Adrenal gland (tissue), 12 donors: ENCODE results near the gene ANO10. TPM values are rescaled to one million over a fixed set of nuclear protein-coding genes. Genes with fewer than 3 reads are reported as not detected.
A peak's percentile ranks its signal among the peaks of the same experiment; 100 is the strongest.

Experiments
- DNase-seq, 7 donors: peaks; one replicate each; pipeline ENCODE4 v3.0.0-alpha.2; 2019 to 2020
- H3K27ac ChIP-seq, 5 donors: fragments of 200-600 bp; sonication (generic) in 4 of 5; 1 replicate in 3 of 5; 2 replicates in 2 of 5; pipeline versions ENCODE4 v1.5.1 to v1.8.0; 2016 to 2020; ENCODE audit warnings: mild to moderate bottlenecking in 1 of 5
- H3K27me3 ChIP-seq: fragments of 200-600 bp; 2 replicates; pipeline ENCODE4 v1.8.0; 2021
- H3K36me3 ChIP-seq, 2 donors: fragments of 200-600 bp; replicated peaks in 1 of 2; 1 replicate in 1 of 2; 2 replicates in 1 of 2; pipeline versions ENCODE4 v1.5.1 to v1.8.0; 2018 to 2022
- H3K4me1 ChIP-seq, 2 donors: fragments of 200-600 bp; replicated peaks in 1 of 2; 1 replicate in 1 of 2; 2 replicates in 1 of 2; pipeline versions ENCODE4 v1.5.1 to v1.8.0; 2018 to 2021
- H3K4me3 ChIP-seq, 4 donors: fragments of 200-600 bp; sonication (generic) in 3 of 4; one replicate each; pipeline ENCODE4 v1.5.1; 2016 to 2018
- H3K9me3 ChIP-seq, 3 donors: fragments of 200-600 bp; sonication (generic) in 1 of 3; replicated peaks in 1 of 3; 1 replicate in 2 of 3; 2 replicates in 1 of 3; pipeline versions ENCODE4 v1.5.1 to v1.8.0; 2016 to 2021
- CTCF ChIP-seq, 6 experiments: fragments of 450-650 bp in 4 of 6; fragments of 200-600 bp in 2 of 6; sonication (generic) in 1 of 6; IDR thresholded peaks; 1 replicate in 5 of 6; 2 replicates in 1 of 6; pipeline versions ENCODE4 v1.5.1 to v1.8.0; 2016 to 2021; ENCODE audit warnings: antibody characterized with exemption in 6 of 6, mild to moderate bottlenecking in 2 of 6, moderate library complexity in 1 of 6
- POLR2A ChIP-seq, 2 donors: fragments of 450-650 bp; IDR thresholded peaks; one replicate each; pipeline ENCODE4 v1.6.1; 2017; ENCODE audit warnings: antibody characterized with exemption in 2 of 2, mild to moderate bottlenecking in 2 of 2, moderate library complexity in 1 of 2
- WGBS, 4 donors: extraction: QIAGEN DNeasy Blood & Tissue Kit in 2 of 4; methylation state at CpG; one replicate each; pipeline versions ENCODE4 v1.1.5 to v1.1.7; 2013 to 2017; 5-methylcytosine and 5-hydroxymethylcytosine counted together
- intact Hi-C, 2 donors: fragments of 100-400 bp; cut with DNase I; formaldehyde crosslinking; loops; one replicate each; pipeline versions ENCODE4 v1.14.1 to v1.15.0; 2022 to 2023
- polyA plus RNA-seq, 3 donors: library from polyadenylated mRNA; stranded (reverse); fragments of 200-250 nt in 2 of 3; fragments of 350-450 nt in 1 of 3; fragmentation: Illumina TruSeq in 1 of 3; extraction: RNeasy Lipid Tissue Mini Kit (QIAGEN cat#74804) in 1 of 3; gene quantifications; one replicate each; pipeline ENCODE4 v1.2.3, GENCODE V29; 2013 to 2014
- total RNA-seq, 9 donors: library from RNA; depleted of rRNA in 4 of 9; stranded (reverse); fragments of >200 nt in 4 of 9; fragments of 120-200 nt in 1 of 9; fragmentation: NEBNext Ultra II Directional in 1 of 9; extraction: Animal tissue kit (Norgen Biotek cat#: 25700) in 1 of 9; gene quantifications; one replicate each; pipeline versions ENCODE4 v1.1.0 to v1.2.4, GENCODE V29; 2013 to 2023
- donor health status: healthy with polysubstance abuse.
- donor health status: Bipolar disorder and iron deficiency.
- donor health status: DM: yes; HTN: yes; CAD: no.
- donor health status: DM: no; HTN: no; CAD: no.
- donor health status: DM: no; HTN: no; CAD: no.
- donor health status: DM: yes; HTN: yes; CAD: no.

Gene ANO10
- total and polyA plus RNA-seq, 12 donors, result 10.7 to 34.8 (median 22.0) TPM

GRCh38 chr3:43343185-43343584, 278.6 kb downstream of the ANO10 start:
- H3K36me3 ChIP-seq, result peaks cover 0 to 38% of the 10 kb centered on the region in 2 donors
- peak overlapping the region in 3 of 5 donors; percentile 0 to 27 (median 11) for H3K27ac ChIP-seq
- no peak for TF ChIP-seq CTCF (IDR thresholded peaks at IDR 0.05)
- no peak for TF ChIP-seq POLR2A (IDR thresholded peaks at IDR 0.05)
- no peaks in the 10 kb centered on the region for H3K27me3 ChIP-seq
- H3K4me1 ChIP-seq, result peaks cover 11 to 20% of the 10 kb centered on the region in 2 donors
- intact Hi-C loops, result no loop called here
- H3K9me3 ChIP-seq, result peaks cover 0 to 10% (median 8%) of the 10 kb centered on the region in 3 donors
- 77 to 94% (median 86%) methylated on average over 4 of the region's 4 CpGs for WGBS, 4 donors
- H3K4me3 ChIP-seq, result no peak overlapping the region
- no peak for DNase-seq

DNA sequence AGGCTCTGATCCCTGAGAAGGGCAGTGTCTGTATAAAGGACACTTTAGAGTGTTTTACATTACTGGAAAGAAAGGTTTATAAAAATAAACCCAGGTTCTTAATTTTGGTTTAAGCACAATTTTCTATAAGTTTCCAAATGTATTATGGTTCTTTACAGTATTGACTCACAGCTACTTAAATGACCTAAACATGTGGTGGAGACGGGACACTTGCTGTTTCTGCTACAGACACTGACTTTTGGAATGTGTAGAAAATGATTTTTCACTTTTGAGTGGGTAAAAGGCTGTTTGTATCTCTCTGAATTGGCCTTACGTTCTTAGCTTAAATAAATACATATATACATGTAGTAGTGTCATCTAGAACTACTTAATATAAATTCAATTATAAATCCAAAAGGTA, 280.0 kb downstream of the ANO10 start:
- Histone ChIP-seq H3K4me3 (no peak overlapping the region), H3K4me1 (peaks cover 11 to 20% of the 10 kb centered on the region in 2 donors), H3K9me3 (peaks cover 0 to 20% (median 15%) of the 10 kb centered on the region in 3 donors), H3K27me3 (no peaks in the 10 kb centered on the region), H3K27ac (no peak overlapping the region), H3K36me3 (peaks cover 0 to 30% of the 10 kb centered on the region in 2 donors)
- TF ChIP-seq CTCF (IDR thresholded peaks at IDR 0.05) (no peak), POLR2A (IDR thresholded peaks at IDR 0.05) (no peak)
- WGBS, 4 donors, result 88 to 91% (median 90%) methylated on average over 2 of the region's 2 CpGs
- no peak for DNase-seq
- intact Hi-C loops, result no loop called here

- H3K36me3 ChIP-seq, result peaks cover 0 to 25% of the 10 kb centered on the region in 2 donors
- H3K27ac ChIP-seq, result no peak overlapping the region
- no peaks in the 10 kb centered on the region for H3K27me3 ChIP-seq
- H3K4me1 ChIP-seq, result peaks cover 11 to 20% of the 10 kb centered on the region in 2 donors
- peaks cover 0 to 20% (median 15%) of the 10 kb centered on the region in 3 donors for H3K9me3 ChIP-seq
- no peak overlapping the region for H3K4me3 ChIP-seq
- TF ChIP-seq POLR2A (IDR thresholded peaks at IDR 0.05) (no peak), CTCF (IDR thresholded peaks at IDR 0.05) (no peak)
- no peak for DNase-seq
- intact Hi-C loops, result no loop called here
- WGBS, 4 donors, result 94 to 98% (median 97%) methylated on average over 7 of the region's 7 CpGs
Observed at GRCh38 chr3:43340403-43340802, 281.4 kb downstream of the ANO10 start.

DNA sequence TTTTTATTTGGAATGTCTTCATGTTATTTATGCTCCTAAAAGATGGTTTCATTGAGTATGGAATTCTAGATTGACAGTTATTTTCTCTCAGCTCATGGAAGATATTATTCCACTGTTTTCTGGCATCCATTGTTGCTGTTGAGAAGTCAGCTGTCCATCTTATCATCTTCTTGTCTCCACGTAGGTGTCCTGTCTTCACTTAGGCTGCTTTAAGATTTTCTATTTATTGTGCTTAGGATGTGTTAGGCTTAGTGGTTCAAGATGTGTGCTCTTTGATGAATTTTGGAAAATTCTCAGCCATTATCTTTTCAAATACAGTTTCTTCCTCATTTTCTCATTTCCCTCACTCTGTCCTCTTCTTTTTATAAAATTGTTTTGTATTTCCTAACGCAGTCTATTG, 283.5 kb downstream of the ANO10 start:
- intact Hi-C loops, result no loop called here
- Histone ChIP-seq H3K27ac (no peak overlapping the region), H3K4me3 (no peak overlapping the region), H3K36me3 (peaks cover 0 to 20% of the 10 kb centered on the region in 2 donors), H3K9me3 (peaks cover 0 to 20% (median 15%) of the 10 kb centered on the region in 3 donors), H3K27me3 (no peaks in the 10 kb centered on the region), H3K4me1 (peaks cover 5 to 6% of the 10 kb centered on the region in 2 donors)
- no peak for DNase-seq
- TF ChIP-seq CTCF (IDR thresholded peaks at IDR 0.05) (no peak), POLR2A (IDR thresholded peaks at IDR 0.05) (no peak)
- WGBS, 4 donors, result 92 to 99% (median 98%) methylated on average over 2 of the region's 2 CpGs
